SK-N-SH treated with all-trans-retinoic acid at 6 μM for 48 hours (cell line): ENCODE measurements around the gene DDX46.
"Not testable (repeated sequence)": the region's sequence is repeated elsewhere in the genome, so short reads cannot be mapped to it uniquely, and the experiment has no call there.

ENCODE experiments used
- ARNTL ChIP-seq: fragments of 450-650 bp; formaldehyde crosslinking; IDR thresholded peaks from 2 replicates; pipeline ENCODE4 v1.5.0; 2020; ENCODE audit warnings: low read depth, mild to moderate bottlenecking, moderate library complexity, borderline replicate concordance
- CSDC2 ChIP-seq: fragments of 250-450 bp; sonication (Bioruptor Pico); IDR thresholded peaks from 2 replicates; pipeline ENCODE4 v1.5.0; 2020; ENCODE audit warnings: mild to moderate bottlenecking, moderate library complexity
- OSR1 ChIP-seq: fragments of 250-450 bp; sonication (Bioruptor Pico); IDR thresholded peaks from 2 replicates; pipeline ENCODE4 v1.8.0; 2022; ENCODE audit warnings: moderate library complexity, mild to moderate bottlenecking, inconsistent platforms
- PPARA ChIP-seq: fragments of 250-450 bp; sonication (Bioruptor Pico); IDR thresholded peaks from 2 replicates; pipeline ENCODE4 v1.5.0; 2020; ENCODE audit warnings: mild to moderate bottlenecking, borderline replicate concordance
- SNAI2 ChIP-seq: fragments of 250-450 bp; sonication (Bioruptor Pico); IDR thresholded peaks from 2 replicates; pipeline ENCODE4 v1.5.0; 2020; ENCODE audit warnings: mild to moderate bottlenecking, moderate library complexity
- TOX ChIP-seq: fragments of 250-450 bp; sonication (Bioruptor Pico); IDR thresholded peaks from 2 replicates; pipeline ENCODE4 v1.8.0; 2021; ENCODE audit warnings: mild to moderate bottlenecking, moderate library complexity, borderline replicate concordance
- ZFP30 ChIP-seq: fragments of 450-650 bp; formaldehyde crosslinking; IDR thresholded peaks from 2 replicates; pipeline ENCODE4 v1.5.0; 2022; ENCODE audit warnings: mild to moderate bottlenecking, moderate library complexity
- TF ChIP-seq, protein P1 (sequence below): fragments of 250-450 bp; sonication (Bioruptor Pico); IDR thresholded peaks from 2 replicates; pipeline ENCODE4 v1.8.0; 2020; ENCODE audit warnings: mild to moderate bottlenecking, moderate library complexity, borderline replicate concordance

- not testable (repeated sequence) for TF ChIP-seq OSR1 (CRISPR knock-in tag); SNAI2 (CRISPR knock-in tag); PPARA (CRISPR knock-in tag); ARNTL (CRISPR knock-in tag); TOX (CRISPR knock-in tag); CSDC2 (CRISPR knock-in tag); ZFP30
- TF ChIP-seq, protein P1, sequence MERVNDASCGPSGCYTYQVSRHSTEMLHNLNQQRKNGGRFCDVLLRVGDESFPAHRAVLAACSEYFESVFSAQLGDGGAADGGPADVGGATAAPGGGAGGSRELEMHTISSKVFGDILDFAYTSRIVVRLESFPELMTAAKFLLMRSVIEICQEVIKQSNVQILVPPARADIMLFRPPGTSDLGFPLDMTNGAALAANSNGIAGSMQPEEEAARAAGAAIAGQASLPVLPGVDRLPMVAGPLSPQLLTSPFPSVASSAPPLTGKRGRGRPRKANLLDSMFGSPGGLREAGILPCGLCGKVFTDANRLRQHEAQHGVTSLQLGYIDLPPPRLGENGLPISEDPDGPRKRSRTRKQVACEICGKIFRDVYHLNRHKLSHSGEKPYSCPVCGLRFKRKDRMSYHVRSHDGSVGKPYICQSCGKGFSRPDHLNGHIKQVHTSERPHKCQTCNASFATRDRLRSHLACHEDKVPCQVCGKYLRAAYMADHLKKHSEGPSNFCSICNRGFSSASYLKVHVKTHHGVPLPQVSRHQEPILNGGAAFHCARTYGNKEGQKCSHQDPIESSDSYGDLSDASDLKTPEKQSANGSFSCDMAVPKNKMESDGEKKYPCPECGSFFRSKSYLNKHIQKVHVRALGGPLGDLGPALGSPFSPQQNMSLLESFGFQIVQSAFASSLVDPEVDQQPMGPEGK (CRISPR knock-in tag) = not testable (repeated sequence)
Observed at GRCh38 chr5:134715466-134715865, 43.1 kb upstream of the DDX46 start.
